GM12878 (cell line): ENCODE results near the gene TRAPPC6A.

Source experiments
- ETV6 ChIP-seq, 2 experiments: fragments of 450-650 bp in 1 of 2; IDR thresholded peaks in 1 of 2; conservative IDR thresholded peaks in 1 of 2; 2 replicates each; pipeline ENCODE4 v1.6.1; 2014; ENCODE audit warnings: antibody characterized with exemption in 1 of 2, borderline replicate concordance in 1 of 2, low read depth in 1 of 2, mild to moderate bottlenecking in 1 of 2, moderate library complexity in 1 of 2
- EZH2 ChIP-seq: IDR thresholded peaks from 2 replicates; pipeline ENCODE4 v1.6.1; 2012; ENCODE audit warnings: low read depth, mild to moderate bottlenecking, control low read depth, inconsistent platforms, low read length, borderline replicate concordance; ENCODE audit not compliant: control insufficient read depth
- FOS ChIP-seq: IDR thresholded peaks from 3 replicates; pipeline ENCODE4 v1.6.1; 2011; ENCODE audit warnings: borderline replicate concordance; ENCODE audit not compliant: insufficient read length; ENCODE audit errors: extremely low read depth
- MEF2B ChIP-seq: fragments of 450-650 bp; IDR thresholded peaks from 2 replicates; pipeline ENCODE4 v1.6.1; 2018; ENCODE audit warnings: mild to moderate bottlenecking, moderate library complexity; ENCODE audit not compliant: partially characterized antibody, poor library complexity, severe bottlenecking
- NRF1 ChIP-seq: conservative IDR thresholded peaks from 2 replicates; pipeline ENCODE4 v1.6.1; 2011; ENCODE audit warnings: mild to moderate bottlenecking, low read depth, low read length, improper control_type of control experiment
- POLR2A ChIP-seq: IDR thresholded peaks from 2 replicates; pipeline ENCODE4 v1.6.1; 2011; ENCODE audit warnings: low read depth, mild to moderate bottlenecking, low read length
- RELA ChIP-seq: fragments of 450-650 bp; IDR thresholded peaks from 2 replicates; pipeline ENCODE4 v1.8.0; 2014; ENCODE audit warnings: borderline replicate concordance; ENCODE audit not compliant: partially characterized antibody
- TF ChIP-seq, protein P1 (sequence below), 3 experiments: IDR thresholded peaks in 2 of 3; conservative IDR thresholded peaks in 1 of 3; 2 replicates each; pipeline ENCODE4 v1.5.1; 2011; ENCODE audit warnings: low read depth in 3 of 3, low read length in 3 of 3, mild to moderate bottlenecking in 3 of 3, control low read depth in 2 of 3, moderate library complexity in 2 of 3, inconsistent platforms in 1 of 3, mixed read lengths in 1 of 3; ENCODE audit not compliant: control insufficient read depth in 2 of 3, insufficient read depth in 1 of 3; ENCODE audit errors: extremely low read depth in 1 of 3

DNA sequence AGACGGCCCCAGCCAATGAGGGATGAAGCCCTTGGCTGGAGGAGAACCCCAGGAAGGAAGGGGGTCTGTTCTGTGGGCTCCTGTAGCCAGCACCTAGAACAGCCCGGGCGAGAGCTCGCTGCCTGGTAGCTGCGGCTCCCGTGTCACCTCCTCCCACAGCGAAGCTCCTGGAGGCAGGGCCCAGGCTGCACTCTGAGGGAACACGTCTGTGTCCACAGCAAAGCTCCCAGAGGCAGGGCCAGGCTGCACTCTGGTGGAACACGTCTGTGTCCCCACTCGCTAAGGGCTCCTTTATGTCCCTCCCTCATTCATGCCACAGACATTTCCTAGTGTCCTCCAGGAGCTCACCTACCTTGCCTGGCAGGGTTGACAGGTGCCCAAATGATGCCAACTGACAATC lies 8.4 kb downstream of the TRAPPC6A start:
- TF ChIP-seq RELA (no peak), EZH2 (no peak), MEF2B (no peak), FOS (no peak), NRF1 (no peak), POLR2A (no peak), ETV6 (conservative IDR thresholded peaks at IDR 0.05 in 1 of 2, IDR thresholded peaks at IDR 0.05 in 1 of 2; ENCODE audit: borderline replicate concordance in 1 of 2, low read depth in 1 of 2) (no peak)
- TF ChIP-seq, protein P1, sequence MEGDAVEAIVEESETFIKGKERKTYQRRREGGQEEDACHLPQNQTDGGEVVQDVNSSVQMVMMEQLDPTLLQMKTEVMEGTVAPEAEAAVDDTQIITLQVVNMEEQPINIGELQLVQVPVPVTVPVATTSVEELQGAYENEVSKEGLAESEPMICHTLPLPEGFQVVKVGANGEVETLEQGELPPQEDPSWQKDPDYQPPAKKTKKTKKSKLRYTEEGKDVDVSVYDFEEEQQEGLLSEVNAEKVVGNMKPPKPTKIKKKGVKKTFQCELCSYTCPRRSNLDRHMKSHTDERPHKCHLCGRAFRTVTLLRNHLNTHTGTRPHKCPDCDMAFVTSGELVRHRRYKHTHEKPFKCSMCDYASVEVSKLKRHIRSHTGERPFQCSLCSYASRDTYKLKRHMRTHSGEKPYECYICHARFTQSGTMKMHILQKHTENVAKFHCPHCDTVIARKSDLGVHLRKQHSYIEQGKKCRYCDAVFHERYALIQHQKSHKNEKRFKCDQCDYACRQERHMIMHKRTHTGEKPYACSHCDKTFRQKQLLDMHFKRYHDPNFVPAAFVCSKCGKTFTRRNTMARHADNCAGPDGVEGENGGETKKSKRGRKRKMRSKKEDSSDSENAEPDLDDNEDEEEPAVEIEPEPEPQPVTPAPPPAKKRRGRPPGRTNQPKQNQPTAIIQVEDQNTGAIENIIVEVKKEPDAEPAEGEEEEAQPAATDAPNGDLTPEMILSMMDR (IDR thresholded peaks at IDR 0.05 in 2 of 3, conservative IDR thresholded peaks at IDR 0.05 in 1 of 3; ENCODE audit: control insufficient read depth in 2 of 3, extremely low read depth in 1 of 3, insufficient read depth in 1 of 3, low read depth in 3 of 3, low read length in 3 of 3) = no peak
